ENCODE measurements around the gene FILIP1. TPM values are rescaled to one million over a fixed set of nuclear protein-coding genes. Genes with fewer than 3 reads are reported as not detected.

The FILIP1 gene
- total RNA-seq, 4 donors from 2014 or later = 36.0 to 57.6 (median 48.0) TPM

- ATAC-seq = no peak
- no peaks in the 10 kb centered on the region for H3K36me3 ChIP-seq
- WGBS, 2 donors (ENCODE audit: low coverage in 1 of 2) = 54 to 76% methylated on average over 3 of the region's 3 CpGs
- peaks cover 0 to 23% (median 0%) of the 10 kb centered on the region in 3 donors for H3K4me1 ChIP-seq
- peak overlapping the region in 1 of 4 donors; percentile 29 for H3K27ac ChIP-seq
- peak; percentile 57 for TF ChIP-seq POLR2AphosphoS5 (IDR thresholded peaks at IDR 0.05)
- TF ChIP-seq, protein P1, sequence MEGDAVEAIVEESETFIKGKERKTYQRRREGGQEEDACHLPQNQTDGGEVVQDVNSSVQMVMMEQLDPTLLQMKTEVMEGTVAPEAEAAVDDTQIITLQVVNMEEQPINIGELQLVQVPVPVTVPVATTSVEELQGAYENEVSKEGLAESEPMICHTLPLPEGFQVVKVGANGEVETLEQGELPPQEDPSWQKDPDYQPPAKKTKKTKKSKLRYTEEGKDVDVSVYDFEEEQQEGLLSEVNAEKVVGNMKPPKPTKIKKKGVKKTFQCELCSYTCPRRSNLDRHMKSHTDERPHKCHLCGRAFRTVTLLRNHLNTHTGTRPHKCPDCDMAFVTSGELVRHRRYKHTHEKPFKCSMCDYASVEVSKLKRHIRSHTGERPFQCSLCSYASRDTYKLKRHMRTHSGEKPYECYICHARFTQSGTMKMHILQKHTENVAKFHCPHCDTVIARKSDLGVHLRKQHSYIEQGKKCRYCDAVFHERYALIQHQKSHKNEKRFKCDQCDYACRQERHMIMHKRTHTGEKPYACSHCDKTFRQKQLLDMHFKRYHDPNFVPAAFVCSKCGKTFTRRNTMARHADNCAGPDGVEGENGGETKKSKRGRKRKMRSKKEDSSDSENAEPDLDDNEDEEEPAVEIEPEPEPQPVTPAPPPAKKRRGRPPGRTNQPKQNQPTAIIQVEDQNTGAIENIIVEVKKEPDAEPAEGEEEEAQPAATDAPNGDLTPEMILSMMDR (IDR thresholded peaks at IDR 0.05) = no peak
- H3K27me3 ChIP-seq = no peaks in the 10 kb centered on the region
- no peaks in the 10 kb centered on the region for H3K9me3 ChIP-seq
- no peak overlapping the region for H3K4me3 ChIP-seq
Observed at GRCh38 chr6:75306064-75306463, 187.5 kb downstream of the FILIP1 start.

GRCh38 chr6:75305573-75305972, 188.0 kb downstream of the FILIP1 start:
- Histone ChIP-seq H3K9me3 (no peaks in the 10 kb centered on the region), H3K36me3 (no peaks in the 10 kb centered on the region), H3K4me3 (no peak overlapping the region), H3K27ac (peak overlapping the region in 1 of 4 donors; percentile 18), H3K4me1 (peaks cover 0 to 28% (median 3%) of the 10 kb centered on the region in 3 donors), H3K27me3 (no peaks in the 10 kb centered on the region)
- no peak for TF ChIP-seq POLR2AphosphoS5 (IDR thresholded peaks at IDR 0.05)
- no peak for TF ChIP-seq EP300 (IDR thresholded peaks at IDR 0.05)
- no peak for TF ChIP-seq POLR2A (IDR thresholded peaks at IDR 0.05)
- TF ChIP-seq, protein P1 (IDR thresholded peaks at IDR 0.05) = no peak
- WGBS, 2 donors (ENCODE audit: low coverage in 1 of 2) = 59 to 77% methylated on average over 4 to 5 of the region's 5 CpGs
- no peak for ATAC-seq

- no peaks in the 10 kb centered on the region for H3K27me3 ChIP-seq
- H3K27ac ChIP-seq = peak overlapping the region in 2 of 4 donors; percentile 7 to 38
- ATAC-seq = no peak
- peaks cover 3 to 40% (median 10%) of the 10 kb centered on the region in 3 donors for H3K4me1 ChIP-seq
- TF ChIP-seq EP300 (IDR thresholded peaks at IDR 0.05) = no peak
- no peak for TF ChIP-seq POLR2AphosphoS5 (IDR thresholded peaks at IDR 0.05)
- TF ChIP-seq, protein P1 (IDR thresholded peaks at IDR 0.05) = no peak
- TF ChIP-seq POLR2A (IDR thresholded peaks at IDR 0.05) = no peak
- 82 to 83% methylated on average over 2 to 3 of the region's 3 CpGs for WGBS, 2 donors (ENCODE audit: low coverage in 1 of 2)
- H3K4me3 ChIP-seq = no peak overlapping the region
- H3K9me3 ChIP-seq = no peaks in the 10 kb centered on the region
- H3K36me3 ChIP-seq = no peaks in the 10 kb centered on the region
Observed at GRCh38 chr6:75302280-75302679, 191.3 kb downstream of the FILIP1 start.

DNA sequence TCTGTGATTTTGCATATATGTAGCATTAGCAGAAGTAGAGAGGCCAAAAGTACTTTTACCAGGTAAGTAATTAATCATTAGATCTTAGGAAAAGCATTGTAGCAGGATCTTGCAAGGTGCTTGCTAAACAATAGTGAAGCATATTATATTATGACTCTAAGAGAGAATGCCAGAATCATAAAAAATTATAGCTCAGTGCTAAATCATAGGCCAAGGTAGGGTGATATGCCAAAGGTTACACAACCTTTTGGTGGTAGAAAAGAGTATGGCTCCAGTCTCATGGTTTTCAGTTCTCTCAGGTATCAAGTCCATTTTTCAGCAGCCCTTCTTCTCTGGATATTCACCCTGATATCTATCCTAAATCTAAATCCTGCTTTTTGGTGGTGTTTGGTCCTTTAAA, 192.1 kb downstream of the FILIP1 start:
- TF ChIP-seq, protein P1 (IDR thresholded peaks at IDR 0.05) = no peak
- TF ChIP-seq EP300 (IDR thresholded peaks at IDR 0.05) (no peak), POLR2A (IDR thresholded peaks at IDR 0.05) (no peak), POLR2AphosphoS5 (IDR thresholded peaks at IDR 0.05) (no peak)
- H3K4me1 ChIP-seq = peaks cover 3 to 44% (median 10%) of the 10 kb centered on the region in 3 donors
- no peak for ATAC-seq
- H3K4me3 ChIP-seq = no peak overlapping the region
- no peaks in the 10 kb centered on the region for H3K9me3 ChIP-seq
- no peaks in the 10 kb centered on the region for H3K36me3 ChIP-seq
- peak overlapping the region in 1 of 4 donors; percentile 38 for H3K27ac ChIP-seq
- no peaks in the 10 kb centered on the region for H3K27me3 ChIP-seq

DNA sequence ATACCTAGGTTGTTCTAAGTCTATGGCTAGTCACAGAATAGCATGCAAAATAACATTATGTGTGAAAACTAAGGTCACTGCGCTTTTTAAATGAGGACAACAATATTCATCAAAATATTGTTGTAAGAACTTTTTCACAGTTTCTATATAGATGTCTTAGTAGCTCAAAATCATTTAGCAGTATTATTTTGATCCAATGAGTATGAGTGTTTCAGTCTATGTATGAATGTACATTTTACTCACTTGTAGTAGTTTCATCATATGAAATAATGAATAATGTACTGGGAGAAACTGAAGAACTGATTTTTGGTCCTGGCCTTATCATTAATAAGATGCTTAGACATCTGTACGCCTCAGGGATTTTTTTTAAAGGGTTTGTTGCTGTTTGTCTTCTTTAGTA, 192.5 kb downstream of the FILIP1 start:
- H3K4me1 ChIP-seq = peaks cover 3 to 44% (median 10%) of the 10 kb centered on the region in 3 donors
- 80 to 90% methylated on average over 2 of the region's 2 CpGs for WGBS, 2 donors (ENCODE audit: low coverage in 1 of 2)
- ATAC-seq = no peak
- no peaks in the 10 kb centered on the region for H3K27me3 ChIP-seq
- no peak overlapping the region for H3K27ac ChIP-seq
- H3K4me3 ChIP-seq = no peak overlapping the region
- TF ChIP-seq POLR2AphosphoS5 (IDR thresholded peaks at IDR 0.05) = no peak
- H3K36me3 ChIP-seq = no peaks in the 10 kb centered on the region
- H3K9me3 ChIP-seq = no peaks in the 10 kb centered on the region
